Fibroblast of pulmonary artery (primary cell): ENCODE measurements around the gene DENND1A.

Source experiments
- DNase-seq: peaks from one replicate; pipeline ENCODE4 v3.0.0-alpha.2; 2010; ENCODE audit warnings: low read depth
- H3K4me3 ChIP-seq: replicated peaks from 2 replicates; pipeline ENCODE4 v1.5.1; 2011; ENCODE audit warnings: low read depth, mild to moderate bottlenecking, control low read depth, low read length, moderate library complexity
- TF ChIP-seq, protein P1 (sequence below): IDR thresholded peaks from 2 replicates; pipeline ENCODE4 v1.5.1; 2011; ENCODE audit warnings: mild to moderate bottlenecking, control low read depth, low read length, inconsistent platforms; ENCODE audit errors: missing control alignments

DENND1A gene

GRCh38 chr9:123651871-123652270 is 278.1 kb downstream of the DENND1A start:
- no peak for DNase-seq
- no peak overlapping the region for H3K4me3 ChIP-seq
- TF ChIP-seq, protein P1, sequence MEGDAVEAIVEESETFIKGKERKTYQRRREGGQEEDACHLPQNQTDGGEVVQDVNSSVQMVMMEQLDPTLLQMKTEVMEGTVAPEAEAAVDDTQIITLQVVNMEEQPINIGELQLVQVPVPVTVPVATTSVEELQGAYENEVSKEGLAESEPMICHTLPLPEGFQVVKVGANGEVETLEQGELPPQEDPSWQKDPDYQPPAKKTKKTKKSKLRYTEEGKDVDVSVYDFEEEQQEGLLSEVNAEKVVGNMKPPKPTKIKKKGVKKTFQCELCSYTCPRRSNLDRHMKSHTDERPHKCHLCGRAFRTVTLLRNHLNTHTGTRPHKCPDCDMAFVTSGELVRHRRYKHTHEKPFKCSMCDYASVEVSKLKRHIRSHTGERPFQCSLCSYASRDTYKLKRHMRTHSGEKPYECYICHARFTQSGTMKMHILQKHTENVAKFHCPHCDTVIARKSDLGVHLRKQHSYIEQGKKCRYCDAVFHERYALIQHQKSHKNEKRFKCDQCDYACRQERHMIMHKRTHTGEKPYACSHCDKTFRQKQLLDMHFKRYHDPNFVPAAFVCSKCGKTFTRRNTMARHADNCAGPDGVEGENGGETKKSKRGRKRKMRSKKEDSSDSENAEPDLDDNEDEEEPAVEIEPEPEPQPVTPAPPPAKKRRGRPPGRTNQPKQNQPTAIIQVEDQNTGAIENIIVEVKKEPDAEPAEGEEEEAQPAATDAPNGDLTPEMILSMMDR, result no peak

DNA sequence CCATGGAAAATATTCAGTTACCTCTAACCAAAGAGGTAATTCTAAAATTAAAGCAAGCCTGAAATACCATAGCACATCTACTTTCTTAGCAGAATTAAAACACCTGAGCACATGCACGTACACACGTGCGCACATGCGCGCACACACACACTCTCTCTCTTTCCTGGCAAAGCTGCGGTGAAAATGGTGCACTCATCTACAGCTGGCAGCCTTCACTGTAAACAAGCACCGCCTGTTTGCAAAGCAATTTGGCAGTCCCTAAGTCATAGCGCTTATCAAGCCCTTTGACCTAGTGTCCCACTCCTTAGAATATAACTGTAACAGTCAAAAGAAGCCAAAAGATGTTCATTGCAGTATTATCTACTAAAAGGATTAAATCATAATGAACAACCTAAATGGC is 278.7 kb downstream of the DENND1A start:
- no peak for DNase-seq
- no peak overlapping the region for H3K4me3 ChIP-seq
- TF ChIP-seq, protein P1, result no peak

- DNase-seq, result no peak
- H3K4me3 ChIP-seq, result no peak overlapping the region
- TF ChIP-seq, protein P1, result no peak
Measured at GRCh38 chr9:123649909-123650308, 280.0 kb downstream of the DENND1A start.

DNA sequence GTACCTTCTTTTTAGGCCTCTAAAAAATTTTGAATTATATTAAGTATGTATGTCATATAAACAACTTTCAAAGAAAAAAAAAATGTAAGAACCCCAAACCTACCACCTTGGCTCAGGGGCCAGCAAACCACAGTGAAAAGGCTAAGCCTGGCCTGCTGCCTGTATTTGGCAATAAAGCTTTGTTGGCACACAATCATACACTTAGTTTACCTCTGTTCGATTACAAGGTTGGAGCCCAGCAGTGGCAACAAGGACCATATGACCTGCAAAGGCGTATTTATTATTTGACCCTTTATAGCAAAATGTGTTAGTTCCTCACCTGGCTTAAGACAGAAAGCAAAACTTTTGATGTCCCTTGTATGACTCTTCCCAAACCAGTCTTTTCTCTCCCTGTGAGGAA is 282.8 kb downstream of the DENND1A start:
- TF ChIP-seq, protein P1, result no peak
- no peak for DNase-seq
- no peak overlapping the region for H3K4me3 ChIP-seq

DNA sequence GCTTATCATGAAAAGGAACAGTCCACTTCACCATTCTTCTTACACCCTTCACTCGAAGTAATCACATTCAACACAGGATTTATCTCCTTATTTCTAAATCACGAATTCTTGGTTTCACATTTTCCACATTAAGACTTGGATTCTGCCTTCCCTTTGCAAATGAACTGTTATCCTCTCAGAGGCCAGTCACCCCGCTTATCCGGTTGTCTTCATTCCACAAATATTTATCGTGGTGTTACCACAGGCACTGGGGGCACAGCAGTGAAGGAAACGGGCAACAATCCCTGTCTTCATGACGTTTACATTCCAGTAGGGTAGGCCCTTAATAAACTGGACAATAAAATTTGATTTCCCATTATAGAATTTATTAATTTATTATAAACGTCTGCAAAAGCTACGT is 284.2 kb downstream of the DENND1A start:
- no peak overlapping the region for H3K4me3 ChIP-seq
- TF ChIP-seq, protein P1, result no peak
- no peak for DNase-seq

DNA sequence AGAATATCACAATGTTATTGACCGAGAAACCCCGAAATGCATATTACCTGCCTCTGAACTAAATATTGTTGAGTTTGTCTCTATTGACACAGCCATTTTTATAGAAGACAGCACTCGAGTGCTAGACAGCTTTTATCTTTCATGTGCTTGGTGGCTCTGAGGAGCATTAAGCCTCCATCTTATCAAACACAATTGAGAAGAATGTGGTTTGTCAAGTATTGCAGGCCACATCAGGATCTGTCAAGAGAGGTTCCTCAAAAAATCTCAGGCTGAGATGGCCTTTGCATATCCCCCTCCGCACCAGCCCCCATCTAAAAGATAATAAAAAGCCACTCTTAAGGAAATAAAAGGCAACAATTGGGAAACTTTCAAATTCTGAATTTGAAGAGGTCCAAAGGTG is 284.8 kb downstream of the DENND1A start:
- TF ChIP-seq, protein P1, result no peak
- no peak for DNase-seq
- no peak overlapping the region for H3K4me3 ChIP-seq

DNA sequence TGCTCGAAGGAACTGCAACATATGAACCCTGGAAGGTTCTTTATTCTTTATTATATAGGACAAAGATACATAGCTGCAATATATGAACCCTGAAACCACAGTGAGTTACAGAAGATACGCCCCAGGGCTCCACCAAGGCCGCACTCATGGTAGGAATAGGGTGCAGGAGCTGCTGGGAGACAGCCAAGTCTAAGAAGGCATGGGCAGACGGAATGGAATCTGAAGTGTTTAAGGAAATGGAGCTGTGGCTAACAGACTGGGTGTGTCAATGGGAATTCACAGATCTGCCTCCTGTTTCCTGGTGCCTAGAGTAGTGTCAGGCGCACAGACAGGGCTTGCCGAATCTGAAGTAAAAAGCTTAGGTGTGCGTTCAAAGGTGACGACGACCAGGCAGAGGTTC is 286.4 kb downstream of the DENND1A start:
- DNase-seq, result no peak
- H3K4me3 ChIP-seq, result no peak overlapping the region
- TF ChIP-seq, protein P1, result no peak
